A673 (cell line): ENCODE data around the gene TMEM9B.

Experiments
- EZH2 ChIP-seq: fragments of 200-600 bp; sonication (generic); IDR thresholded peaks from 2 replicates; pipeline ENCODE4 v1.6.1; 2017; ENCODE audit warnings: borderline replicate concordance, low read depth, mild to moderate bottlenecking, mixed read lengths, antibody characterized with exemption, low read length; ENCODE audit not compliant: poor library complexity, severe bottlenecking
- TF ChIP-seq, protein P1 (sequence below): fragments of 300-800, 200-600 bp; sonication (generic); conservative IDR thresholded peaks from 2 replicates; pipeline ENCODE4 v1.5.1; 2017; ENCODE audit warnings: low read depth, mild to moderate bottlenecking, antibody characterized with exemption, low read length, moderate library complexity, mixed read lengths

DNA sequence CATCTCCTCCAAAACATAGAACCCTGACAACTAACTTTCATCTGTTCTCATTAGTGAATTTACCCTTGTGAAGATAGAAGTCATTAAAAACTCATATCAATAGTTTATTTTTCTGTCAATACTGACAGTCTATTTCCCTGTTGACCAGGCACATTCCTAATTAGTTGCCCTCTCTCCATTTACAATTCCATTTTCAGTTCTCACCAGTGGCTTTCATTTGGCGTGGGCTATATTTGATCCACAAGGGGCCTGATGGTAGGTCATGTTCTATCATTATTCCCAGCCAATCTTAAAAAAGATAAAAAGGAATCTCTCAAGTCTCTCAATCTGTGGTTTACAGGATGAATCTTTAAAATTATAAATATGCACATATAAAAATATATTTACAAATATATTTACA lies 57.1 kb downstream of the TMEM9B start:
- TF ChIP-seq, protein P1, sequence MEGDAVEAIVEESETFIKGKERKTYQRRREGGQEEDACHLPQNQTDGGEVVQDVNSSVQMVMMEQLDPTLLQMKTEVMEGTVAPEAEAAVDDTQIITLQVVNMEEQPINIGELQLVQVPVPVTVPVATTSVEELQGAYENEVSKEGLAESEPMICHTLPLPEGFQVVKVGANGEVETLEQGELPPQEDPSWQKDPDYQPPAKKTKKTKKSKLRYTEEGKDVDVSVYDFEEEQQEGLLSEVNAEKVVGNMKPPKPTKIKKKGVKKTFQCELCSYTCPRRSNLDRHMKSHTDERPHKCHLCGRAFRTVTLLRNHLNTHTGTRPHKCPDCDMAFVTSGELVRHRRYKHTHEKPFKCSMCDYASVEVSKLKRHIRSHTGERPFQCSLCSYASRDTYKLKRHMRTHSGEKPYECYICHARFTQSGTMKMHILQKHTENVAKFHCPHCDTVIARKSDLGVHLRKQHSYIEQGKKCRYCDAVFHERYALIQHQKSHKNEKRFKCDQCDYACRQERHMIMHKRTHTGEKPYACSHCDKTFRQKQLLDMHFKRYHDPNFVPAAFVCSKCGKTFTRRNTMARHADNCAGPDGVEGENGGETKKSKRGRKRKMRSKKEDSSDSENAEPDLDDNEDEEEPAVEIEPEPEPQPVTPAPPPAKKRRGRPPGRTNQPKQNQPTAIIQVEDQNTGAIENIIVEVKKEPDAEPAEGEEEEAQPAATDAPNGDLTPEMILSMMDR = no peak
- no peak for TF ChIP-seq EZH2
